Ascending aorta (tissue), 2 donors: ENCODE results near the gene RUNDC3A. TPM values are rescaled to one million over a fixed set of nuclear protein-coding genes. Genes with fewer than 3 reads are reported as not detected.
"Not testable (repeated sequence)": the region's sequence is repeated elsewhere in the genome, so short reads cannot be mapped to it uniquely, and the experiment has no call there.

Experiments used
- DNase-seq, 2 donors: peaks; one replicate each; pipeline ENCODE4 v3.0.0-alpha.2; 2019; ENCODE audit warnings: low spot score in 2 of 2
- H3K27ac ChIP-seq, 2 donors: fragments of 200-600 bp; sonication (generic); one replicate each; pipeline ENCODE4 v1.5.1; 2016 to 2017; ENCODE audit warnings: mild to moderate bottlenecking in 1 of 2
- H3K27me3 ChIP-seq: fragments of 200-600 bp; sonication (generic); one replicate; pipeline ENCODE4 v1.5.1; 2017
- H3K36me3 ChIP-seq, 2 donors: fragments of 200-600 bp; sonication (generic); one replicate each; pipeline ENCODE4 v1.5.1; 2016
- H3K4me1 ChIP-seq, 2 donors: fragments of 200-600 bp; sonication (generic); one replicate each; pipeline ENCODE4 v1.5.1; 2016 to 2017; ENCODE audit warnings: mild to moderate bottlenecking in 1 of 2
- H3K4me3 ChIP-seq, 2 donors: fragments of 200-600 bp; sonication (generic); one replicate each; pipeline ENCODE4 v1.5.1; 2016 to 2017; ENCODE audit warnings: mild to moderate bottlenecking in 1 of 2
- H3K9me3 ChIP-seq, 2 donors: fragments of 200-600 bp; sonication (generic); one replicate each; pipeline ENCODE4 v1.5.1; 2016
- CTCF ChIP-seq, 3 experiments: fragments of 200-600 bp in 2 of 3; fragments of 450-650 bp in 1 of 3; sonication (generic) in 2 of 3; IDR thresholded peaks; one replicate each; pipeline ENCODE4 v1.5.1; 2016 to 2019; ENCODE audit warnings: antibody characterized with exemption in 3 of 3, mild to moderate bottlenecking in 1 of 3, moderate library complexity in 1 of 3
- intact Hi-C: fragments of 100-400 bp; cut with DNase I; formaldehyde crosslinking; loops from one replicate; pipeline ENCODE4 v1.15.1; 2023
- total RNA-seq: library from RNA; depleted of rRNA; stranded (reverse); fragments of >200 nt; gene quantifications from one replicate; pipeline ENCODE4 v1.1.0, GENCODE V29; 2016

Gene RUNDC3A
- total RNA-seq, 1 donor from 2014 or later, result not detected

DNA sequence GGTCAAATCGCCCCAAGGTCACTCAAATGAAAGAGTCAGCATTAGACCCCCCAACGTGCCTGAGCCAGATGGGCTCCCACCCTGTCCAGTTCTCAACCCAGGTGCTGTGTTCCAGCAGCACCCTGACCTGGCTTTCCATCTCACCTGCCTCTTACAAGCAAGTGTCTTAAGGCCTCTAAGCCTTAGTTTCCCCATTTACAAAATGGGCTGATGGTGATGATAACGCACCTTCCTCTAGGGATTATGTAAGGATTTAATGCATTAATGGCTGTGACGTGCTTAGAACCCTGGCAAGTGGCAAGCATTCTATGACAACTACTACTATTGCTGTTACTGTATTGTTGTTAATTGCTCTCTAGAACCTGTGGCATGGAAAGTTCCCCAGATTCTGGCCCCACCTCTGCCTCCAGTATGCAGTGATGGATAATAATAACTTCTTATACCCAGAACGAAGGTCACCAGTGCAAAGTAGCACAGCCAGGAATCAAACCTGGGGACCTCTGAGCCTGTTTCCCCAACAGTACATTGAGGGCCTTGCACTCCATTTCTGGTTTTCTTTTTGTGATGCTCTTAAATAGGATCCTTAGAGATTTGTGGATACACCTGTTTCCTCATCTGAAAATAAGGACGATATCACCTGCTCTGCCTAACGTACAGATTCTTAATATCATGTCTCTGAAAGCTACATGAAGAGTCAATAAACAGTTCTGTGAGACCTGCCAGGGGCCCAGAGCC is 19.5 kb downstream of the RUNDC3A start:
- no peaks in the 10 kb centered on the region for H3K27me3 ChIP-seq
- DNase-seq, result no peak
- no peaks in the 10 kb centered on the region for H3K36me3 ChIP-seq
- H3K4me1 ChIP-seq, result peaks cover 7 to 24% of the 10 kb centered on the region in 2 donors
- no peak overlapping the region for H3K4me3 ChIP-seq
- intact Hi-C loops, result loop anchor here (2.0 to 10.0 kb wide), 2 partner anchors 257 to 423 kb away; partner anchors contain the start of genes G6PC3 and MPP2
- TF ChIP-seq CTCF (IDR thresholded peaks at IDR 0.05), result no peak
- no peak overlapping the region for H3K27ac ChIP-seq
- no peaks in the 10 kb centered on the region for H3K9me3 ChIP-seq

- H3K4me1 ChIP-seq, result peaks cover 0 to 14% of the 10 kb centered on the region in 2 donors
- not testable (repeated sequence) for H3K27me3 ChIP-seq, H3K36me3 ChIP-seq, H3K9me3 ChIP-seq, DNase-seq, H3K27ac ChIP-seq, H3K4me3 ChIP-seq
- intact Hi-C loops, result loop anchor here (10.0 kb wide), 1 partner anchor 425 kb away; the partner anchor contains the start of gene MPP2
Measured at GRCh38 chr17:44329516-44329915, 21.1 kb downstream of the RUNDC3A start.

DNA sequence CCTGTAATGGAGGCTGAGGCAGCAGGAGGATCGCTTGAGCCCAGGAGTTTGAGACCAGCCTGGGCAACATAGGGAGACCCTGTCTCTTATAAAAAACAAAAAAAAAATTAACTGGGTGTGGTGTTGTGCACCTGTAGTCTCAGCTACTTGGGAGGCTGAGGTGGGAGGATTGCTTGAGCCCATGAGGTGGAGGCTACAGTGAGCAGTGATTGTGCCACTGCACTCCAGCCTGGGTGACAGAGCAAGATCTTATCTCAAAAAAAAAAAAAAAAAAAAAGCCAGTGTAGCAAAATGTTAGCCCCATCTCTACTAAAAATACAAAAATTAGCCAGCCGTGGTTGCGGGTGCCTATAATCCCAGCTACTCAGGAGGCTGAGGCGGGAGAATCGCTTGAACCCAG is 21.9 kb downstream of the RUNDC3A start:
- H3K36me3 ChIP-seq, DNase-seq, H3K9me3 ChIP-seq, H3K27me3 ChIP-seq, H3K27ac ChIP-seq, intact Hi-C loops, H3K4me3 ChIP-seq: not testable (repeated sequence)
- peaks cover 0 to 14% of the 10 kb centered on the region in 2 donors for H3K4me1 ChIP-seq

- intact Hi-C loops, result no loop called here
- no peak overlapping the region for H3K27ac ChIP-seq
- peak in 1 of 2 donors; percentile 89 for DNase-seq
Measured at GRCh38 chr17:44331249-44331760, 22.9 kb downstream of the RUNDC3A start.

DNA sequence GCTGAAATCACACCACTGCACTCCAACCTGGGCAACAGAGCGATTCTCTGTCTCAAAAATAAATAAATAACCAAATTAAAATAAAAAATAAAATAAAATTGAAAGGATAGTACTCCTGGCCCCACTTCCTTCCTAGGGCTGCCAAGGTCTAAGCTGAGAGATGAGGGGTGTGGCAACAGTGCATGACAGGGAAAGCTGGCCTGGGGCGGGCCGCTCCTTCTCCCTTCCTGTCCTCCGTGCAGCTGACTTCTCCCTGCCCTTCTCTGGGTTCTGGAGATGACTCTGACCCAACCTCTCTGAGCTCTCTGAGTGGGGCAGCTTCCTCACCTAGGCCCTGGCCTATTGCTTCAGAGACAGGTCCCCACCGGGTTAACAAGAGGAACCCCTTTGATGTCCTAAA is 25.0 kb downstream of the RUNDC3A start:
- H3K4me1 ChIP-seq, result peaks cover 0 to 4% of the 10 kb centered on the region in 2 donors
- H3K36me3 ChIP-seq, result no peaks in the 10 kb centered on the region
- H3K9me3 ChIP-seq, result no peaks in the 10 kb centered on the region
- H3K27ac ChIP-seq, result no peak overlapping the region
- no peaks in the 10 kb centered on the region for H3K27me3 ChIP-seq
- H3K4me3 ChIP-seq, result no peak overlapping the region
- intact Hi-C loops, result no loop called here
- DNase-seq, result no peak
- TF ChIP-seq CTCF (IDR thresholded peaks at IDR 0.05), result no peak

More at GRCh38 chr17:44331249-44331760, 22.9 kb downstream of the RUNDC3A start:
- Histone ChIP-seq H3K4me1 (peaks cover 0 to 8% of the 10 kb centered on the region in 2 donors), H3K27me3 (no peaks in the 10 kb centered on the region), H3K9me3 (no peaks in the 10 kb centered on the region), H3K4me3 (no peak overlapping the region), H3K36me3 (no peaks in the 10 kb centered on the region)
- peak; percentile 64 to 78 (median 73) for TF ChIP-seq CTCF (IDR thresholded peaks at IDR 0.05)

GRCh38 chr17:44334315-44334714 is 25.9 kb downstream of the RUNDC3A start:
- Histone ChIP-seq H3K4me3 (no peak overlapping the region), H3K27me3 (no peaks in the 10 kb centered on the region), H3K27ac (no peak overlapping the region), H3K9me3 (no peaks in the 10 kb centered on the region), H3K4me1 (peaks cover 0 to 4% of the 10 kb centered on the region in 2 donors), H3K36me3 (no peaks in the 10 kb centered on the region)
- no peak for TF ChIP-seq CTCF (IDR thresholded peaks at IDR 0.05)
- no peak for DNase-seq
- intact Hi-C loops, result no loop called here
